A673 (cell line): ENCODE results near the gene IL1RL1.

Source experiments
- CTCF ChIP-seq: fragments of 300-800, 200-600 bp; sonication (generic); conservative IDR thresholded peaks from 2 replicates; pipeline ENCODE4 v1.5.1; 2017; ENCODE audit warnings: low read depth, mild to moderate bottlenecking, antibody characterized with exemption, low read length, moderate library complexity, mixed read lengths
- EZH2 ChIP-seq: fragments of 200-600 bp; sonication (generic); IDR thresholded peaks from 2 replicates; pipeline ENCODE4 v1.6.1; 2017; ENCODE audit warnings: borderline replicate concordance, low read depth, mild to moderate bottlenecking, mixed read lengths, antibody characterized with exemption, low read length; ENCODE audit not compliant: poor library complexity, severe bottlenecking

- TF ChIP-seq CTCF (no peak), EZH2 (no peak)
These were observed 19.9 kb upstream of the IL1RL1 start for GRCh38 chr2:102291319-102292075.
